Epithelial cell of proximal tubule (primary cell): Measurements from ENCODE around the gene NKX2-2. TPM values are rescaled to one million over a fixed set of nuclear protein-coding genes. Genes with fewer than 3 reads are reported as not detected.

Experiments used
- DNase-seq: peaks from one replicate; pipeline ENCODE4 v3.0.0-alpha.2; 2011; ENCODE audit warnings: low read depth
- H3K4me3 ChIP-seq: 2 replicates; pipeline ENCODE4 v1.5.1; 2011; ENCODE audit warnings: low read depth, mild to moderate bottlenecking, low read length
- total RNA-seq: library from RNA; depleted of rRNA; stranded (reverse); fragments of >200 nt; gene quantifications from 2 replicates; pipeline ENCODE4 v1.2.3, GENCODE V29; 2015
- TF ChIP-seq, protein P1 (sequence below): conservative IDR thresholded peaks from 2 replicates; pipeline ENCODE4 v1.5.1; 2012; ENCODE audit warnings: low read depth, mild to moderate bottlenecking, low read length

Gene NKX2-2
- total RNA-seq, 1 donor from 2014 or later, result not detected

GRCh38 chr20:21554985-21555384, 41.1 kb upstream of the NKX2-2 start:
- TF ChIP-seq, protein P1, sequence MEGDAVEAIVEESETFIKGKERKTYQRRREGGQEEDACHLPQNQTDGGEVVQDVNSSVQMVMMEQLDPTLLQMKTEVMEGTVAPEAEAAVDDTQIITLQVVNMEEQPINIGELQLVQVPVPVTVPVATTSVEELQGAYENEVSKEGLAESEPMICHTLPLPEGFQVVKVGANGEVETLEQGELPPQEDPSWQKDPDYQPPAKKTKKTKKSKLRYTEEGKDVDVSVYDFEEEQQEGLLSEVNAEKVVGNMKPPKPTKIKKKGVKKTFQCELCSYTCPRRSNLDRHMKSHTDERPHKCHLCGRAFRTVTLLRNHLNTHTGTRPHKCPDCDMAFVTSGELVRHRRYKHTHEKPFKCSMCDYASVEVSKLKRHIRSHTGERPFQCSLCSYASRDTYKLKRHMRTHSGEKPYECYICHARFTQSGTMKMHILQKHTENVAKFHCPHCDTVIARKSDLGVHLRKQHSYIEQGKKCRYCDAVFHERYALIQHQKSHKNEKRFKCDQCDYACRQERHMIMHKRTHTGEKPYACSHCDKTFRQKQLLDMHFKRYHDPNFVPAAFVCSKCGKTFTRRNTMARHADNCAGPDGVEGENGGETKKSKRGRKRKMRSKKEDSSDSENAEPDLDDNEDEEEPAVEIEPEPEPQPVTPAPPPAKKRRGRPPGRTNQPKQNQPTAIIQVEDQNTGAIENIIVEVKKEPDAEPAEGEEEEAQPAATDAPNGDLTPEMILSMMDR, result no peak
- DNase-seq, result no peak
- H3K4me3 ChIP-seq, result no peak overlapping the region

GRCh38 chr20:21554376-21554890, 40.6 kb upstream of the NKX2-2 start:
- no peak overlapping the region for H3K4me3 ChIP-seq

GRCh38 chr20:21550587-21550986, 36.7 kb upstream of the NKX2-2 start:
- H3K4me3 ChIP-seq, result no peak overlapping the region
- TF ChIP-seq, protein P1, result no peak
- no peak for DNase-seq

More at GRCh38 chr20:21554376-21554890, 40.6 kb upstream of the NKX2-2 start:
- no peak for DNase-seq
- TF ChIP-seq, protein P1, result no peak

DNA sequence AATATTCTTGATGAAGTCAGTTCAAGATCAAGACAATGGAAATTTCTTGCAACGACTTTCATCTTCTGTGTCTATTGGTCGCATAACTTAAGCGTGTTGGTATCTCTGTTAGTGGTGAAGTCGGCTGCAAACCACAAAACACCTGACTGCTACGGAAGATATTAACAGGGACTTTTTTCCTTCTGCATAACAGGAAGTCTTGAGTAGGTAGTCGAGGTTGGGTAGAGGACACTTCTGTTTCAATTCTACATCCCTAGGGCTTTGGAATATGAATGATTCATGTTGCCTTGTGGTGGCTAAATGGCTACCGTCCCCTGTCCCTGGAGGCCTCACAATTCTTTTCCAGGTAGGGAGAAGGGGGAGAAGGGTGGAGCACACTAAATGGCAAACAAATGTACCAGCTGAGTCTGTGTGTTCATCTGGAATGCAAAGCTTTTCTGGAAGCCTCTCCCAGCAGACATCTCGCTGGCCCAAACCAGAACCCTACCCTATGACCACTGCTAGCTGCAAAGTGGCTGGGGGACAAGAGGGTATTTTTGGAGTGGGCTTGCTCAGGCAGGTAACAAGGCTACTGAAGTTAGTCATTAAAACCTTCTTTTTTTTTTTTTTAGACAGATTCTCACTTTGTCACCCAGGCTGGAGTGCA, 34.6 kb upstream of the NKX2-2 start:
- H3K4me3 ChIP-seq, result no peak overlapping the region
- TF ChIP-seq, protein P1, result no peak
- no peak for DNase-seq

GRCh38 chr20:21546355-21546754, 32.5 kb upstream of the NKX2-2 start:
- TF ChIP-seq, protein P1, result no peak
- DNase-seq, result no peak
- H3K4me3 ChIP-seq, result no peak overlapping the region

DNA sequence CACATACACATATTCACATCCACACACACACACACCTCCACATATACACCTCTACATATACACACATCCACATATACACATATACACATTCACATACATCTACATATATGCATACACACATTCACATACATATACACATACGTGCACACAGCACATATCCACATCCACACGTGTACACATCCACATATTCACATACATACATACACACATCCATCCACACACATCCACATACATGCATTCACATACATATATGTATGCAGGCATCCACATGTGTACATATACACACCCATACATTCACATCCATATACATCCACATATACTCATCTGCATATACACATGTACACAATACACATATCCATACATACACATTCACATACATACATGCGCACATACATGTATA, 25.6 kb upstream of the NKX2-2 start:
- TF ChIP-seq, protein P1, result no peak
- H3K4me3 ChIP-seq, result no peak overlapping the region

DNA sequence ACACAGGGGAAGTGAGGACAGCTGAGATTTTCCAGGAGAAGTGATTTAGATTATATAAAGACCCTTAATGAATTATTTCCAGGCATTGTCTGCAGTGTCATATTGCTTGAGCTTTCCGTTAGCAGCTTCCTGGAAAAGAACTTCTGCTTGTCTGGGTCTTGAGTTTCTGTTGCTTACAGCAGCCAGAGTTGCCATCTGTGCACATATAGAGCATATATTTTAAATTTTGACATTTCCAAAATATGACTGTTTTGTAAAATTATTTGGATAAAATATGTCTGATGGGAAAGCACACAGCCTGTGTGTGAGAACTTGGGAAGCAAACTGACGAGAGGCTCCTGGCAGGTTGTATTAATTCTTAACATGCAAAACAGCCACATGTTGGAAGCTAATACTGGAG, 21.0 kb upstream of the NKX2-2 start:
- DNase-seq, result no peak
- H3K4me3 ChIP-seq, result no peak overlapping the region
- TF ChIP-seq, protein P1, result no peak

More for the DNA sequence above, 25.6 kb upstream of the NKX2-2 start:
- no peak for DNase-seq
